Activated naive CD8-positive, alpha-beta T cell treated with anti-CD3 and anti-CD28 coated beads, Interleukin-2, amount 50 U/mL, for 16 hours (primary cell): ENCODE results near the gene COQ6.
"Not testable (repeated sequence)": the region's sequence is repeated elsewhere in the genome, so short reads cannot be mapped to it uniquely, and the experiment has no call there.

Experiments
- DNase-seq: peaks from one replicate; pipeline ENCODE4 v3.0.0-alpha.2; 2020; ENCODE audit warnings: low read depth, low spot score

COQ6 gene

GRCh38 chr14:73988065-73988464 lies 38.0 kb downstream of the COQ6 start:
- no peak for DNase-seq

GRCh38 chr14:73988656-73989055 lies 38.6 kb downstream of the COQ6 start:
- not testable (repeated sequence) for DNase-seq

- DNase-seq = no peak
Measured at GRCh38 chr14:73991092-73991491, 41.0 kb downstream of the COQ6 start.

- DNase-seq = not testable (repeated sequence)
Measured at GRCh38 chr14:73994926-73995325, 44.8 kb downstream of the COQ6 start.

GRCh38 chr14:73995977-73996378 lies 45.9 kb downstream of the COQ6 start:
- no peak for DNase-seq

GRCh38 chr14:73996731-73997107 lies 46.6 kb downstream of the COQ6 start:
- no peak for DNase-seq

- DNase-seq = no peak
Measured at GRCh38 chr14:73997108-73997943, 47.2 kb downstream of the COQ6 start.

GRCh38 chr14:73997944-73998447 lies 47.9 kb downstream of the COQ6 start:
- no peak for DNase-seq

- no peak for DNase-seq
Measured at GRCh38 chr14:73998726-73999125, 48.6 kb downstream of the COQ6 start.

GRCh38 chr14:74005664-74006063 lies 55.6 kb downstream of the COQ6 start:
- not testable (repeated sequence) for DNase-seq

GRCh38 chr14:74008843-74009499 lies 58.9 kb downstream of the COQ6 start:
- no peak for DNase-seq
